Upper lobe of left lung (tissue), 4 donors: ENCODE data around the gene TAC4.

Experiments
- EP300 ChIP-seq, 4 donors: sonication (generic); formaldehyde crosslinking; IDR thresholded peaks; one replicate each; pipeline ENCODE4 v1.5.1; 2017; ENCODE audit warnings: antibody characterized with exemption in 4 of 4, control low read depth in 2 of 4
- POLR2A ChIP-seq, 4 donors: fragments of 450-650 bp; IDR thresholded peaks; one replicate each; pipeline ENCODE4 v1.5.1; 2016 to 2017; ENCODE audit warnings: antibody characterized with exemption in 4 of 4, mild to moderate bottlenecking in 2 of 4
- POLR2AphosphoS5 ChIP-seq, 2 donors: sonication (generic); formaldehyde crosslinking; IDR thresholded peaks; one replicate each; pipeline ENCODE4 v1.5.1; 2017; ENCODE audit warnings: antibody characterized with exemption in 2 of 2
- TF ChIP-seq, protein P1 (sequence below), 6 experiments: fragments of 450-650 bp in 4 of 6; fragments of 200-600 bp in 2 of 6; sonication (generic) in 2 of 6; IDR thresholded peaks; one replicate each; pipeline ENCODE4 v1.5.1; 2016 to 2019; ENCODE audit warnings: antibody characterized with exemption in 6 of 6

DNA sequence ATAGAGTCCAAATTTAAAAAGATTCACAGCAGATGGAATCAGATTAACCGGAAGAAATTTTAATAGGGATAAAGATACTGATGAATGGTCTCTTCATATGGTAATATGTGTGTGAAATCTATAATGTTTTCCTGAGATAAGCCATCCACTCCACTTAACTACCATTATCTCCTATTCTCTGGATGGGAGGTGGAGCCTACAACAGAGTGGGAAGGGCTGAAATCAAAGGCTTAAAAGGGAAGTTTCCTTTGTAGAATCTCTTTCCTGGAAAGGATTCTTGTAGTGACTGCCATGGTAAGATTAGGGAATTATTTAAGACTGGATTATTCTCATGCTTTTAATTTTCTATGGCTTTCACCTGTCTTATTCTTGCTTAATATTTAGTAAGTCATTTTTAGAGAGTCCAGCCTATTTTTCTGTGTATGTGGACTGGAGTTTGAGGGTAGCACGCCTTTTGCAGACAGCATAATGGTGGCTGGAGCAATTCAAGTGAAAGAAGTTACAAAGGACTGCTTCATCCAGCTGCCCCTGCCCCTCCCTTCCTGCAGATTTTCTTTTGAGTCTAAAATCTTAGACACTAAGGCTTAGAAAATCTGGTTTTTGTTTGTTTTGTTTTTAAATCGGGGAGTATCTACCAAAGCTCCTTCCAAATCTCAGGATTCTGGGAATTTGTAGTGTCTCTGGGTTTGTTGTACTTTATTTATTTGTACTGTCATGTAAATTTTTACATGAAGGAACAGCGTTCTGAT, 32.9 kb downstream of the TAC4 start:
- TF ChIP-seq, protein P1, sequence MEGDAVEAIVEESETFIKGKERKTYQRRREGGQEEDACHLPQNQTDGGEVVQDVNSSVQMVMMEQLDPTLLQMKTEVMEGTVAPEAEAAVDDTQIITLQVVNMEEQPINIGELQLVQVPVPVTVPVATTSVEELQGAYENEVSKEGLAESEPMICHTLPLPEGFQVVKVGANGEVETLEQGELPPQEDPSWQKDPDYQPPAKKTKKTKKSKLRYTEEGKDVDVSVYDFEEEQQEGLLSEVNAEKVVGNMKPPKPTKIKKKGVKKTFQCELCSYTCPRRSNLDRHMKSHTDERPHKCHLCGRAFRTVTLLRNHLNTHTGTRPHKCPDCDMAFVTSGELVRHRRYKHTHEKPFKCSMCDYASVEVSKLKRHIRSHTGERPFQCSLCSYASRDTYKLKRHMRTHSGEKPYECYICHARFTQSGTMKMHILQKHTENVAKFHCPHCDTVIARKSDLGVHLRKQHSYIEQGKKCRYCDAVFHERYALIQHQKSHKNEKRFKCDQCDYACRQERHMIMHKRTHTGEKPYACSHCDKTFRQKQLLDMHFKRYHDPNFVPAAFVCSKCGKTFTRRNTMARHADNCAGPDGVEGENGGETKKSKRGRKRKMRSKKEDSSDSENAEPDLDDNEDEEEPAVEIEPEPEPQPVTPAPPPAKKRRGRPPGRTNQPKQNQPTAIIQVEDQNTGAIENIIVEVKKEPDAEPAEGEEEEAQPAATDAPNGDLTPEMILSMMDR (IDR thresholded peaks at IDR 0.05): no peak
- TF ChIP-seq EP300 (IDR thresholded peaks at IDR 0.05) (no peak), POLR2A (IDR thresholded peaks at IDR 0.05) (no peak), POLR2AphosphoS5 (IDR thresholded peaks at IDR 0.05) (no peak)
